Stimulated activated naive CD8-positive, alpha-beta T cell treated with anti-CD3 and anti-CD28 coated beads, Interleukin-15, Interleukin-2, amounts not matched to agents 100 ng/mL and 50 ng/mL, for 24 hours (primary cell): ENCODE results near the gene SLC25A44.
A peak's percentile ranks its signal among the peaks of the same experiment; 100 is the strongest.
"Not testable (repeated sequence)": the region's sequence is repeated elsewhere in the genome, so short reads cannot be mapped to it uniquely, and the experiment has no call there.

ENCODE experiments used
- H3K27ac Mint-ChIP-seq: one replicate; pipeline ENCODE4 v1.8.0; 2021; ENCODE audit warnings: mild to moderate bottlenecking, mixed read lengths
- H3K27me3 Mint-ChIP-seq: one replicate; pipeline ENCODE4 v1.8.0; 2021; ENCODE audit warnings: mixed read lengths
- H3K36me3 Mint-ChIP-seq: one replicate; pipeline ENCODE4 v1.8.0; 2021; ENCODE audit warnings: low read depth, mixed read lengths
- H3K4me1 Mint-ChIP-seq: one replicate; pipeline ENCODE4 v1.8.0; 2021; ENCODE audit warnings: low read depth, mixed read lengths
- H3K4me3 Mint-ChIP-seq: one replicate; pipeline ENCODE4 v1.8.0; 2021; ENCODE audit warnings: mild to moderate bottlenecking, mixed read lengths
- H3K9me3 Mint-ChIP-seq: one replicate; pipeline ENCODE4 v1.8.0; 2021; ENCODE audit warnings: mixed read lengths

Gene SLC25A44

DNA sequence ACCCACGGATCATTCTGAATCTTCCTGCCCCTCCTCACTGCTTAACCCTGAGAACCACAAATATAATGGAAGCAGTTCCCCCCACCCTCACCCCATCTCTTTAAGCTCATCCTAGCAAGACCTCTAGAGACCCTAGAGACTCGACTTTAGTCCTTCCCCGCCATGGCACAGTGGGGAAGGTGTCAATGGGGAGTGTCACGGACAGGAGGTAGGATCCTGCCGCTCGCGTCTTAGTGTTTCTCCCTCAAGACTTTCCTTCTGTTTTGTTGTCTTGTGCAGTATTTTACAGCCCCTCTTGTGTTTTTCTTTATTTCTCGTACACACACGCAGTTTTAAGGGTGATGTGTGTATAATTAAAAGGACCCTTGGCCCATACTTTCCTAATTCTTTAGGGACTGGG is 18.2 kb downstream of the SLC25A44 start:
- H3K27me3 Mint-ChIP-seq = no peaks in the 10 kb centered on the region
- peak overlapping the region; percentile 98 for H3K27ac Mint-ChIP-seq
- H3K4me3 Mint-ChIP-seq = peak overlapping the region; percentile 82
- no peaks in the 10 kb centered on the region for H3K9me3 Mint-ChIP-seq
- H3K4me1 Mint-ChIP-seq = peaks cover 50% of the 10 kb centered on the region
- H3K36me3 Mint-ChIP-seq = peaks cover 68% of the 10 kb centered on the region

- Mint-ChIP-seq H3K36me3 (peaks cover 61% of the 10 kb centered on the region), H3K9me3 (no peaks in the 10 kb centered on the region), H3K4me3 (peak within 1 kb of the TSS; percentile 82), H3K4me1 (peaks cover 59% of the 10 kb centered on the region), H3K27ac (peak within 1 kb of the TSS; percentile 98), H3K27me3 (no peaks in the 10 kb centered on the region)
Observed at GRCh38 chr1:156212833-156213643, 19.1 kb downstream of the SLC25A44 start, which contains the start of gene PMF1. Gene PMF1, plus strand, starts transcription at chr1:156213007. Its CDS starts 9 bp downstream, at chr1:156213016.

GRCh38 chr1:156213644-156213966 is 19.7 kb downstream of the SLC25A44 start:
- peak overlapping the region; percentile 82 for H3K4me3 Mint-ChIP-seq
- no peaks in the 10 kb centered on the region for H3K27me3 Mint-ChIP-seq
- H3K27ac Mint-ChIP-seq = peak overlapping the region; percentile 98
- peaks cover 65% of the 10 kb centered on the region for H3K4me1 Mint-ChIP-seq
- peaks cover 57% of the 10 kb centered on the region for H3K36me3 Mint-ChIP-seq
- H3K9me3 Mint-ChIP-seq = no peaks in the 10 kb centered on the region

DNA sequence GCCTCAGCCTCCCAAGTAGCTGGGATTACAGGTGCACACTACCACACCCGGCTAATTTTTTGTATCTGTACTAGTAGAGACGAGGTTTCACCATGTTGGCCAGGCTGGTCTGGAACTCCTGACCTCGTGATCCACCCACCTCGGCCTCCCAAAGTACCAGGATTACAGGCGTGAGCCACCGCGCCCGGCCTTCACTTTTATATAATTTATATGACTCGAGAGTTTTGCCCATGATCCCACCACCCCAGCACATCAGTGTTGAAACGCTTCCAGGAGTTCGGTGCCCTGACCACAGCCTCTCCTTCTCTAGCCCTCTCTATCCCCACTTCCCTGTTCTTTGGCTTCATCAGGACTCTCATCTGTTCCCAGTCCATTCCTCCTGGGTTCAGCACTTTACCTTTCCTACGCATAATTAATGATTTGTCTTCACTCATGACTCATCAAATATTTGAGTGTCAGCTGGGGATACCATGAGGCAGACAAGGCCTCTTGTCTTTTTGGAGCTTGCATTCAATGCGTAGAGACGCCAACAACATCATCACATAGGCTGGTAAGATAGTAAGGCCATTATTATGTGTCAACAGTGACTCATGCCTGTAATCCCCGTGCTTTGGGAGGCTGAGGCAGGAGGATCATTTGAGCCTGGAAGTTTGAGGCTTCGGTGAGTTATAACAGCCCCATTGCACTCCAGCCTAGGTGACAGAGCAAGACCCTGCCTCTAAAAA is 20.3 kb downstream of the SLC25A44 start:
- H3K27ac Mint-ChIP-seq = peak overlapping the region; percentile 94
- peaks cover 54% of the 10 kb centered on the region for H3K36me3 Mint-ChIP-seq
- H3K9me3 Mint-ChIP-seq = no peaks in the 10 kb centered on the region
- H3K4me3 Mint-ChIP-seq = peak overlapping the region; percentile 82
- peaks cover 70% of the 10 kb centered on the region for H3K4me1 Mint-ChIP-seq
- no peaks in the 10 kb centered on the region for H3K27me3 Mint-ChIP-seq

DNA sequence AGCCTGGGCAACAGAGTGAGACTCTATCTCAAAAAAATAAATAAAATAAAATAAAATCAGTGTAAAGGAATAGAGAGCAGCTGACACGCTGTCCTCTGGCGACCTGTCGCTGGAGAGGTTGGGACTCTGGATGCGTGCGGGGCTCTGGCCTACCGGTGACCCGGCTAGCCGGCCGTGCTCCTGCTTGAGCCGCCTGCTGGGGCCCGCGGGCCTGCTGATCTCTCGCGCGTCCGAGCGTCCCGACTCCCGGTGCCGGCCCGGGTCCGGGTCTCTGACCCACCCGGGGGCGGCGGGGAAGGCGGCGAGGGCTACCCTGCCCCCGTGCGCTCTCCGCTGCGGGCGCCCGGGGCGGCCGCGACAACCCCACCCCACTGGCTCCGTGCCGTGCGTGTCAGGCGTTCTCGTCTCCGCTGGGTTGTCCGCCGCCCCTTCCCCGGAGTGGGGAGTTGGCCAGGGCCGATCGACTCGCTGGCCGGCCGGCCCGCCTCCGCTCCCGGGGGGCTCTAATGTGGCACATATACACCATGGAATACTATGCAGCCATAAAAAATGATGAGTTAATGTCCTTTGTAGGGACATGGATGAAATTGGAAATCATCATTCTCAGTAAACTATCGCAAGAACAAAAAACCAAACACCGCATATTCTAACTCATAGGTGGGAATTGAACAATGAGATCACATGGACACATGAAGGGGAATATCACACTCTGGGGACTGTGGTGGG is 22.6 kb downstream of the SLC25A44 start:
- peak overlapping the region; percentile 99 for H3K27ac Mint-ChIP-seq
- not testable (repeated sequence) for H3K9me3 Mint-ChIP-seq, H3K27me3 Mint-ChIP-seq
- H3K4me3 Mint-ChIP-seq = peak overlapping the region; percentile 80
- peaks cover 55% of the 10 kb centered on the region for H3K36me3 Mint-ChIP-seq
- peaks cover 89% of the 10 kb centered on the region for H3K4me1 Mint-ChIP-seq

DNA sequence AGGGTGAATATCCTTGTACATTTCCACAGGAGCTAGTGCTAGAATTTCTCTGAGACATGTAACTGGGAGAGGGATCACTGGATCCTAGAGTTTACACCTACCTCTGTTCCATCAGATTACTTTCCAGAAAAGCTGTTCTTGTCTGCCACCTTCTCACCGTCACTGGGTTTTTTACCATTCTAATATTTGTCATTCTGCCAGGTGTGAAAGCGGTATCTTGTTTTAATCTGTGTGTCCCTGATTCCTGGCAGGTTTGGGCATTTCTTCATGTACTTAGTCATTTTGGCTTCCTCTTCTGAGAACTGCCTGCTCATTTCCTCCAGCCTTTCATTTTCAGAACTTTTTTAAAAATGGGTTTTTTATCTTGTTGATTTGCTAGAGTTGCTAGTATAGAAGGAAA is 24.0 kb downstream of the SLC25A44 start:
- Mint-ChIP-seq H3K27me3 (no peaks in the 10 kb centered on the region), H3K9me3 (no peaks in the 10 kb centered on the region), H3K4me1 (peaks cover 89% of the 10 kb centered on the region), H3K36me3 (peaks cover 56% of the 10 kb centered on the region), H3K4me3 (peak overlapping the region; percentile 80), H3K27ac (peak overlapping the region; percentile 99)

GRCh38 chr1:156220226-156220625 is 26.3 kb downstream of the SLC25A44 start:
- Mint-ChIP-seq H3K36me3 (peaks cover 52% of the 10 kb centered on the region), H3K4me3 (no peak overlapping the region)

DNA sequence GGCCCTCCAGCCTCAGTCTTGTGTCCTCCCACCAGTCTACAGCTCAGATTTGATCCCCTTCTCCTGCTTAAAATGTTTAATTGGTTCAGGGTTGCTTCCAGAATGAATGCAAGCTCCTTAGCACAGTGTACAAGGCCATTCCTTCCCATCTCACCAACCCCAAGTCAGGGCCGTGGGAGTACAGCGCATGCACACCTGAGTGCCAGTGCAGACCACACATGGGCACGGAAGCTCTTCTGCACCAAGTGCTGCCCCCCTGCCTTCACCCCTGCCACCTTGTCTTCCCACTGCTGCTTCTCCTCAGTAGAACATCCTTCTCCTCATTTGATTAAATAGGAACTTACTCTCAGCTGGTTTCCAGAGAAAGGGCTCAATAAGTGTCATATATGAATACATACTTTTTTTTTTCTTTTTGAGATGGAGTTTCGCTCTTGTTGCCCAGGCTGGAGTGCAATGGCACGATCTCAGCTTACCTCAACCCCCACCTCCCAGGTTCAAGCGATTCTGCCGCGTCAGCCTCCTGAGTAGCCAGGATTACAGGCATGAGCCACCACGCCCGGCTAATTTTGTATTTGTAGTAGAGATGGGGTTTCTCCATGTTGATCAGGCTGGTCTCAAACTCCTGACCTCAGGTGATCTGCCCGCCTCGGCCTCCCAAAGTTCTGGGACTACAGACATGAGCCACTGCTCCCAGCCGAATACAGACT is 28.2 kb downstream of the SLC25A44 start:
- peaks cover 62% of the 10 kb centered on the region for H3K36me3 Mint-ChIP-seq
- peak overlapping the region; percentile 100 for H3K27ac Mint-ChIP-seq
- peaks cover 94% of the 10 kb centered on the region for H3K4me1 Mint-ChIP-seq
- H3K9me3 Mint-ChIP-seq = no peaks in the 10 kb centered on the region
- peak overlapping the region; percentile 81 for H3K4me3 Mint-ChIP-seq
- H3K27me3 Mint-ChIP-seq = no peaks in the 10 kb centered on the region

More at GRCh38 chr1:156220226-156220625, 26.3 kb downstream of the SLC25A44 start:
- Mint-ChIP-seq H3K4me1 (peaks cover 90% of the 10 kb centered on the region), H3K9me3 (no peaks in the 10 kb centered on the region), H3K27me3 (no peaks in the 10 kb centered on the region), H3K27ac (peak overlapping the region; percentile 99)

- H3K4me1 Mint-ChIP-seq = peaks cover 72% of the 10 kb centered on the region
- H3K36me3 Mint-ChIP-seq = peaks cover 70% of the 10 kb centered on the region
- peak overlapping the region; percentile 85 for H3K27ac Mint-ChIP-seq
- H3K27me3 Mint-ChIP-seq = no peaks in the 10 kb centered on the region
- no peaks in the 10 kb centered on the region for H3K9me3 Mint-ChIP-seq
- H3K4me3 Mint-ChIP-seq = peak overlapping the region; percentile 67
Observed at GRCh38 chr1:156225677-156226014, 31.7 kb downstream of the SLC25A44 start.

DNA sequence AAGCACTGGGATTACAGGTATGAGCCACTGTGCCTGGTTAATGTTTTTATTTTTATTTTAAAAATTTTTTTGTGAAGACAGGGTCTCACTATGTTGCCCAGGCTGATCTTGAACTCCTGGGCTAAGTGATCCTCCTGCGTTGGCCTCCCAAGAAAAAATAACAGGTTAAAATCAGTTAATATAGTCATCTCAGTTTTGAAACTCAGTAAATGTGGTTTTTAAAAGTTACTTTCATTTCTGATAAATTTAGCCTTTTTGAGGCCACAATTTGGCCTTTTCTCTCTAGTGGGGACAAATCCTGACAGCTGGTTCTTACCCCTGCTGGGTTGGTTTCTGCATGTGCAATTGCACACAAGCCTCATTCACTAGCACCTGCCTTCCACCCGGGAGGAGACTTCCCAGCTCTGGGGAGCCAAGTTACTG is 32.2 kb downstream of the SLC25A44 start:
- peak overlapping the region; percentile 96 for H3K27ac Mint-ChIP-seq
- peaks cover 66% of the 10 kb centered on the region for H3K36me3 Mint-ChIP-seq
- H3K27me3 Mint-ChIP-seq = no peaks in the 10 kb centered on the region
- H3K4me1 Mint-ChIP-seq = peaks cover 67% of the 10 kb centered on the region
- H3K9me3 Mint-ChIP-seq = no peaks in the 10 kb centered on the region
- peak overlapping the region; percentile 45 for H3K4me3 Mint-ChIP-seq

GRCh38 chr1:156226782-156227181 is 32.9 kb downstream of the SLC25A44 start:
- Mint-ChIP-seq H3K27ac (peak overlapping the region; percentile 96), H3K9me3 (no peaks in the 10 kb centered on the region), H3K27me3 (no peaks in the 10 kb centered on the region), H3K4me1 (peaks cover 61% of the 10 kb centered on the region), H3K4me3 (peak overlapping the region; percentile 45), H3K36me3 (peaks cover 59% of the 10 kb centered on the region)

- H3K9me3 Mint-ChIP-seq = no peaks in the 10 kb centered on the region
- H3K4me1 Mint-ChIP-seq = peaks cover 44% of the 10 kb centered on the region
- peaks cover 48% of the 10 kb centered on the region for H3K36me3 Mint-ChIP-seq
- peak overlapping the region; percentile 82 for H3K27ac Mint-ChIP-seq
- no peaks in the 10 kb centered on the region for H3K27me3 Mint-ChIP-seq
- H3K4me3 Mint-ChIP-seq = no peak overlapping the region
Observed at GRCh38 chr1:156228501-156228900, 34.6 kb downstream of the SLC25A44 start.

GRCh38 chr1:156229809-156230472 is 36.0 kb downstream of the SLC25A44 start:
- Mint-ChIP-seq H3K4me1 (peaks cover 29% of the 10 kb centered on the region), H3K27me3 (no peaks in the 10 kb centered on the region), H3K4me3 (no peak overlapping the region), H3K9me3 (no peaks in the 10 kb centered on the region), H3K36me3 (peaks cover 46% of the 10 kb centered on the region), H3K27ac (no peak overlapping the region)

DNA sequence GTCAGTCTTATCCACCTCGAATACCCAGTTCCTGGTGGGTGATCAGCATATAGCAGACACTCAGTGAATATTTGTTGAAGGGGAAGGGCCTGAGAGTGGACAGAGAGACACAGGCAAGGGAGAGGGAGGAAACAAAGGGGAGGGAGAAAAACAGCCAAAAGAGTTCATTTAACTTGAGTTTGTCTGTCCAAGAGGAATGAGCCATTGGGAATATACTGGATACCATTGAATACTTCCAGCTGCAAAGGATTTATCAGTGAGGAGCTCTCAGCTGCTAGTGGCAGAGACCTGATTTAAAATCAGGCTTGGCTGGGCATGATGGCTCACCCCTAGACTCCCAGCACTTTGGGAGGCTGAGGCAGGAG is 36.6 kb downstream of the SLC25A44 start:
- Mint-ChIP-seq H3K4me3 (no peak overlapping the region), H3K36me3 (peaks cover 42% of the 10 kb centered on the region), H3K27me3 (no peaks in the 10 kb centered on the region), H3K9me3 (no peaks in the 10 kb centered on the region), H3K4me1 (peaks cover 25% of the 10 kb centered on the region), H3K27ac (no peak overlapping the region)
